Ishikawa (cell line): ENCODE measurements around the gene USP53.

ENCODE experiments used
- CREB1 ChIP-seq: IDR thresholded peaks from 2 replicates; pipeline ENCODE4 v1.6.1; 2012; ENCODE audit warnings: low read depth
- TAF1 ChIP-seq: IDR thresholded peaks from 2 replicates; pipeline ENCODE4 v1.6.1; 2012; ENCODE audit warnings: low read depth, mild to moderate bottlenecking
- YY1 ChIP-seq: IDR thresholded peaks from 2 replicates; pipeline ENCODE4 v1.6.1; 2012; ENCODE audit warnings: low read depth
- TF ChIP-seq, protein P1 (sequence below): IDR thresholded peaks from 2 replicates; pipeline ENCODE4 v1.6.1; 2012; ENCODE audit warnings: low read depth, mild to moderate bottlenecking

DNA sequence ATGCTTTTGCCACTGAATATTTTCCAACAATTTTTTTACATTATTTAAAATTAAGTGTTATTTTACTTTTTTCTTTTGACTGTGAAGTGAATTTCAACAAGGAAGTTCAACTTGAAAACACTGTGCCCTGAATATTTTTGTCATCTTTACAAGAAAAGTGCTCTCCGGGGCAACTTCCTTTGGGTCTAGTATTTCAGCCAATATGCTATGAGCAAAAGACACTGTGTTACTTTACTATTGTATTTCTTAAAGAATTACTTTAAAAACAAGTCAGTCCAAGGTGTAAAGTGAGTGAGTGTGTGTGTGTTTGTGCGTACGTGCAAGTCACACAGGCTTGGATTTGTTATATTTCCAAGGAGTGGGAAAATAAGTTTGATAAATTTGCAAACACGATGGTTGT, 7.6 kb upstream of the USP53 start:
- TF ChIP-seq CREB1 (no peak), YY1 (no peak), TAF1 (no peak)
- TF ChIP-seq, protein P1, sequence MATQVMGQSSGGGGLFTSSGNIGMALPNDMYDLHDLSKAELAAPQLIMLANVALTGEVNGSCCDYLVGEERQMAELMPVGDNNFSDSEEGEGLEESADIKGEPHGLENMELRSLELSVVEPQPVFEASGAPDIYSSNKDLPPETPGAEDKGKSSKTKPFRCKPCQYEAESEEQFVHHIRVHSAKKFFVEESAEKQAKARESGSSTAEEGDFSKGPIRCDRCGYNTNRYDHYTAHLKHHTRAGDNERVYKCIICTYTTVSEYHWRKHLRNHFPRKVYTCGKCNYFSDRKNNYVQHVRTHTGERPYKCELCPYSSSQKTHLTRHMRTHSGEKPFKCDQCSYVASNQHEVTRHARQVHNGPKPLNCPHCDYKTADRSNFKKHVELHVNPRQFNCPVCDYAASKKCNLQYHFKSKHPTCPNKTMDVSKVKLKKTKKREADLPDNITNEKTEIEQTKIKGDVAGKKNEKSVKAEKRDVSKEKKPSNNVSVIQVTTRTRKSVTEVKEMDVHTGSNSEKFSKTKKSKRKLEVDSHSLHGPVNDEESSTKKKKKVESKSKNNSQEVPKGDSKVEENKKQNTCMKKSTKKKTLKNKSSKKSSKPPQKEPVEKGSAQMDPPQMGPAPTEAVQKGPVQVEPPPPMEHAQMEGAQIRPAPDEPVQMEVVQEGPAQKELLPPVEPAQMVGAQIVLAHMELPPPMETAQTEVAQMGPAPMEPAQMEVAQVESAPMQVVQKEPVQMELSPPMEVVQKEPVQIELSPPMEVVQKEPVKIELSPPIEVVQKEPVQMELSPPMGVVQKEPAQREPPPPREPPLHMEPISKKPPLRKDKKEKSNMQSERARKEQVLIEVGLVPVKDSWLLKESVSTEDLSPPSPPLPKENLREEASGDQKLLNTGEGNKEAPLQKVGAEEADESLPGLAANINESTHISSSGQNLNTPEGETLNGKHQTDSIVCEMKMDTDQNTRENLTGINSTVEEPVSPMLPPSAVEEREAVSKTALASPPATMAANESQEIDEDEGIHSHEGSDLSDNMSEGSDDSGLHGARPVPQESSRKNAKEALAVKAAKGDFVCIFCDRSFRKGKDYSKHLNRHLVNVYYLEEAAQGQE = no peak
